Cardiac fibroblast (primary cell): Measurements from ENCODE around the gene TXNRD2.

ENCODE experiments used
- DNase-seq, 2 donors: peaks; one replicate each; pipeline versions ENCODE4 v3.0.0 to v3.0.0-alpha.2; 2010; ENCODE audit warnings: low read depth in 2 of 2
- H3K4me3 ChIP-seq, 2 donors: replicated peaks in 1 of 2; 1 replicate in 1 of 2; 2 replicates in 1 of 2; pipeline ENCODE4 v1.5.1; 2011; ENCODE audit warnings: low read depth in 2 of 2, low read length in 2 of 2, mild to moderate bottlenecking in 2 of 2, moderate library complexity in 1 of 2
- CTCF ChIP-seq: IDR thresholded peaks from one replicate; pipeline ENCODE4 v1.5.1; 2011; ENCODE audit warnings: low read depth, mild to moderate bottlenecking, low read length, inconsistent platforms

TXNRD2 gene

GRCh38 chr22:19961868-19962245 lies 20.2 kb upstream of the TXNRD2 start:
- no peak for DNase-seq
- no peak for TF ChIP-seq CTCF
- no peak overlapping the region for H3K4me3 ChIP-seq

GRCh38 chr22:19961201-19961580 lies 19.6 kb upstream of the TXNRD2 start:
- no peak for DNase-seq
- H3K4me3 ChIP-seq = no peak overlapping the region
- TF ChIP-seq CTCF = no peak

DNA sequence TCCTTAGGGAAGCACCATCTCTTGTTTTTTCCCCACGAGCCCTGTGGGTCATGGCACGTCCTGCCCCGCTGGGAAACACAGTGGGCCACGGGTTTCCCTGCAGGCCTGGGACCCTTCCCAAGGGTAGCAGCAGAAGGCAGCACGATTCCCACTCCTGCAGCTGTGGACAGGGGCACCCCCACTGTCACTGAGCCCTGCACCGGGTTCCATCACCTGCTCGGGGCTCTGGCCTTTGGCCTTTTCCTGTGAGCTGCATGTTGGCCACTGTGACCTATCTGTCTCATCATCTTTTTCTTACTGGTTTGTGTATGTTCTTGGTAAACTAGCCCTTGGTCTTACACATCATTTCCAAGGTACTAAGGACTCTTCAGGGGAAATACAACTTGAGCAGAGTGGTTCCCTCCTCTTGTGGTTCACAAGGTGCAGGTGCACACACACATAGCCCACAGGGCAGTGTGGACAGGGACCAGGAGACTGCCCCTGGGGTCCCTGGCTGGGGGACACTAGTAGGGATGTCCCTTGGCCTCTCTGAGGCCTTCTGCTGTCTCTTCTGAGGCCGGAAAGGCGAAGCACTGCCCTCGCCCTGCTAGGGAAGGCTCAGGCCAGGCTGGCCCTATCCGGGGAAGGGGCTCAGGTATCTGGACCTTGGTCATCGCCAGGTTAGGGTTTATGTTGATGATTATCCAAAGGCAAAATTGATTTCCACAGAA lies 19.0 kb upstream of the TXNRD2 start:
- DNase-seq = no peak
- no peak overlapping the region for H3K4me3 ChIP-seq
- no peak for TF ChIP-seq CTCF

DNA sequence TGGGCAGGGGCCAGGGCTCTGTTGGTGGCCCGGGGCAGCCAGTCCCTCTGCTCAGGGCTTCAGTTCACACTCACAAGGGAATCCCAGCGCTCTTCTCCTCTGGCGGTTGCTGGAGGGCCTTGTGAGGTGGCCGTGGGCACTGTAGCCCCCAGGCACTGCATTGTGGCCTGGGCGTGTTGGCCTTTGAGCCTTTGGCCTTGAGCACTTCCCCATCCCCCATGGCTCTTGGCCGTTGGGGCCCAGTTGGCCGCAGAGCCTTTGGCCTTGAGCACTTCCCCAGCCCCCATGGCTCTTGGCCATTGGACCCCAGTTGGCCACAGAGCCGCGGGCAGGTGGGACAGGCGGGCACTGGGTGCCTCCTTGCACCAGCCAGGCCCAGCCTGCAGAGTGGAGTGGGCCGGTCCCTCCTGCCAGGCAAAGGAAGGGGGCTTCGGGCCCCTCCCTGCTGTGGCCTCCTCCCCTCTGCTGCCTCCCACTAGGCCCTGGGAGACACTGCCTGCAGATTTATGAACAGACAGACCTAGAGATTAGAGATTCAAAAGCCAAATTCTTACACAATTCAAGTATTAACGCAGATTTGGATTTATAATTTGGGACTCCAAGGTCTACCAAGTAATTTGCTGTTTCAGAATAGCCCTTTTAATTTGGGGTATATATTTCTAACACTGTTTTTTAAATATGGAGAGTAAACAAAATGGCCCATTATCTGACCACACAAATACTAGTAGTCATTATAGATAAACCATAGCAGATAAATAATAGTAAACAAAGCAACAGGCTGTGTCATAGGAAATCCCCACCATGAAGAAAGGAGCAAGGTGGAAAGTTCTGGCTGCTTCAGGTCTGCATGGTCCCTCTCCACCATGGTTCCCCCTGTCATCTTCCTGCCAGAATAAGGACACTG lies 18.2 kb upstream of the TXNRD2 start:
- no peak for DNase-seq
- H3K4me3 ChIP-seq = peak overlapping the region in 1 of 2 donors; percentile 13
- no peak for TF ChIP-seq CTCF

- no peak for TF ChIP-seq CTCF
- H3K4me3 ChIP-seq = peak overlapping the region in 1 of 2 donors; percentile 15
- DNase-seq = peak; percentile 33 to 72
Observed at GRCh38 chr22:19959043-19959586, 17.5 kb upstream of the TXNRD2 start.

GRCh38 chr22:19958083-19959042 lies 16.7 kb upstream of the TXNRD2 start:
- H3K4me3 ChIP-seq = no peak overlapping the region
- no peak for TF ChIP-seq CTCF
- DNase-seq = peak; percentile 38 to 44
